ENCODE results near the gene IGF2BP2.

GRCh38 chr3:185781759-185782158, 43.1 kb downstream of the IGF2BP2 start:
- TF ChIP-seq, protein P1, sequence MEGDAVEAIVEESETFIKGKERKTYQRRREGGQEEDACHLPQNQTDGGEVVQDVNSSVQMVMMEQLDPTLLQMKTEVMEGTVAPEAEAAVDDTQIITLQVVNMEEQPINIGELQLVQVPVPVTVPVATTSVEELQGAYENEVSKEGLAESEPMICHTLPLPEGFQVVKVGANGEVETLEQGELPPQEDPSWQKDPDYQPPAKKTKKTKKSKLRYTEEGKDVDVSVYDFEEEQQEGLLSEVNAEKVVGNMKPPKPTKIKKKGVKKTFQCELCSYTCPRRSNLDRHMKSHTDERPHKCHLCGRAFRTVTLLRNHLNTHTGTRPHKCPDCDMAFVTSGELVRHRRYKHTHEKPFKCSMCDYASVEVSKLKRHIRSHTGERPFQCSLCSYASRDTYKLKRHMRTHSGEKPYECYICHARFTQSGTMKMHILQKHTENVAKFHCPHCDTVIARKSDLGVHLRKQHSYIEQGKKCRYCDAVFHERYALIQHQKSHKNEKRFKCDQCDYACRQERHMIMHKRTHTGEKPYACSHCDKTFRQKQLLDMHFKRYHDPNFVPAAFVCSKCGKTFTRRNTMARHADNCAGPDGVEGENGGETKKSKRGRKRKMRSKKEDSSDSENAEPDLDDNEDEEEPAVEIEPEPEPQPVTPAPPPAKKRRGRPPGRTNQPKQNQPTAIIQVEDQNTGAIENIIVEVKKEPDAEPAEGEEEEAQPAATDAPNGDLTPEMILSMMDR (IDR thresholded peaks at IDR 0.05; ENCODE audit: low read length): no peak
- TF ChIP-seq EZH2 (optimal IDR thresholded peaks at IDR 0.05; ENCODE audit: low read depth, low read length) (no peak), EZH2phosphoT487 (IDR thresholded peaks at IDR 0.05; ENCODE audit: low read length) (no peak)

All from MM.1S (cell line).